IMR-90 (cell line): Measurements from ENCODE around the gene NKAIN2. TPM values are rescaled to one million over a fixed set of nuclear protein-coding genes. Genes with fewer than 3 reads are reported as not detected.

Experiments
- ATAC-seq: fragments of 200-7000 bp; cut with Tn5 transposase; 2 replicates; pipeline ENCODE4 v1.9.1; 2020; ENCODE audit warnings: low read depth, mild to moderate bottlenecking, moderate library complexity
- BruUV-seq: library from RNA; stranded (reverse); fragments of 400-500 nt; replicated peaks from 2 replicates; lab custom pipeline; 2021; lab: Mats Ljungman, UMichigan
- CTCF ChIA-PET: fragments of 300-600 bp; formaldehyde crosslinking; extraction: SDS; loops from one replicate; lab custom pipeline; 2021; ENCODE audit warnings: antibody characterized with exemption; lab: Yijun Ruan, JAX
- POLR2A ChIA-PET: fragments of 300-600 bp; sonication (Branson Sonifier 250); formaldehyde crosslinking; loops from one replicate; lab custom pipeline; 2022; ENCODE audit warnings: antibody characterized with exemption; ENCODE audit not compliant: unreplicated experiment; lab: Charles Lee
- DNase-seq: peaks from one replicate; pipeline ENCODE4 v3.0.0; 2013
- H2AFZ ChIP-seq: replicated peaks from 2 replicates; pipeline ENCODE3; 2013; ENCODE audit warnings: low read length, mild to moderate bottlenecking; ENCODE audit not compliant: poor library complexity
- H2AK5ac ChIP-seq: 2 replicates; pipeline ENCODE4 v1.6.1; 2013; ENCODE audit warnings: low read depth, low read length, inconsistent platforms
- H2AK9ac ChIP-seq: replicated peaks from 2 replicates; pipeline ENCODE3; 2013; ENCODE audit warnings: mild to moderate bottlenecking, low read depth, low read length, moderate library complexity; ENCODE audit not compliant: poor library complexity
- H2BK120ac ChIP-seq: 2 replicates; pipeline ENCODE4 v1.6.1; 2013; ENCODE audit warnings: low read depth, low read length, inconsistent platforms
- H2BK15ac ChIP-seq: 3 replicates; pipeline ENCODE4 v1.6.1; 2013; ENCODE audit warnings: low read depth, low read length, inconsistent platforms
- H2BK20ac ChIP-seq: 2 replicates; pipeline ENCODE4 v1.6.1; 2013; ENCODE audit warnings: low read depth, mild to moderate bottlenecking, inconsistent platforms, low read length, moderate library complexity
- H2BK5ac ChIP-seq: 2 replicates; pipeline ENCODE4 v1.6.1; 2013; ENCODE audit warnings: mild to moderate bottlenecking, low read depth, low read length, inconsistent platforms; ENCODE audit not compliant: poor library complexity, severe bottlenecking
- H3K14ac ChIP-seq: replicated peaks from 2 replicates; pipeline ENCODE4 v1.6.1; 2013; ENCODE audit warnings: low read depth, low read length, inconsistent platforms
- H3K18ac ChIP-seq: 2 replicates; pipeline ENCODE4 v1.6.1; 2013; ENCODE audit warnings: low read depth, low read length, control low read depth
- H3K23ac ChIP-seq: 2 replicates; pipeline ENCODE4 v1.6.1; 2013; ENCODE audit warnings: low read depth, low read length, inconsistent platforms
- H3K27ac ChIP-seq: 2 replicates; pipeline ENCODE4 v1.5.1; 2013; ENCODE audit warnings: mild to moderate bottlenecking, control low read depth, low read length; ENCODE audit not compliant: insufficient read depth
- H3K27me3 ChIP-seq: 2 replicates; pipeline ENCODE4 v1.6.1; 2013; ENCODE audit warnings: low read length; ENCODE audit not compliant: control insufficient read depth, insufficient read depth
- H3K36me3 ChIP-seq: 2 replicates; pipeline ENCODE4 v1.6.1; 2013; ENCODE audit warnings: low read length, mixed read lengths; ENCODE audit not compliant: control insufficient read depth, insufficient read depth
- H3K4ac ChIP-seq: 2 replicates; pipeline ENCODE4 v1.6.1; 2013; ENCODE audit warnings: low read depth, low read length, inconsistent platforms
- H3K4me1 ChIP-seq: 2 replicates; pipeline ENCODE4 v1.6.1; 2013; ENCODE audit warnings: low read length, mixed read lengths; ENCODE audit not compliant: control insufficient read depth, insufficient read depth
- H3K4me2 ChIP-seq: 2 replicates; pipeline ENCODE4 v1.6.1; 2013; ENCODE audit warnings: low read depth, mild to moderate bottlenecking, control low read depth, low read length, moderate library complexity
- H3K4me3 ChIP-seq: 2 replicates; pipeline ENCODE4 v1.5.1; 2013; ENCODE audit warnings: low read depth, mild to moderate bottlenecking, control low read depth, low read length, moderate library complexity; ENCODE audit not compliant: insufficient read depth
- H3K56ac ChIP-seq: 2 replicates; pipeline ENCODE4 v1.6.1; 2013; ENCODE audit warnings: low read length, inconsistent platforms; ENCODE audit not compliant: insufficient read depth; ENCODE audit errors: extremely low read depth
- H3K79me1 ChIP-seq, 2 experiments: 2 replicates each; pipeline ENCODE4 v1.6.1; 2013; ENCODE audit warnings: low read length in 2 of 2, inconsistent platforms in 1 of 2, low read depth in 1 of 2
- H3K9ac ChIP-seq: 2 replicates; pipeline ENCODE4 v1.6.1; 2013; ENCODE audit warnings: low read depth, low read length, control low read depth
- H3K9me1 ChIP-seq: 2 replicates; pipeline ENCODE4 v1.6.1; 2013; ENCODE audit warnings: low read length, inconsistent platforms; ENCODE audit not compliant: insufficient read depth
- H3K9me3 ChIP-seq: 2 replicates; pipeline ENCODE4 v1.6.1; 2013; ENCODE audit warnings: low read length; ENCODE audit not compliant: control insufficient read depth, insufficient read depth
- H4K20me1 ChIP-seq: 2 replicates; pipeline ENCODE4 v1.6.1; 2013; ENCODE audit warnings: low read length, inconsistent platforms; ENCODE audit not compliant: insufficient read depth
- H4K5ac ChIP-seq: 2 replicates; pipeline ENCODE4 v1.6.1; 2013; ENCODE audit warnings: mild to moderate bottlenecking, low read depth, low read length, control low read depth
- H4K8ac ChIP-seq, 2 experiments: 2 replicates each; pipeline ENCODE4 v1.6.1; 2013; ENCODE audit warnings: low read depth in 2 of 2, low read length in 2 of 2, control low read depth in 1 of 2, inconsistent platforms in 1 of 2
- H4K91ac ChIP-seq: 2 replicates; pipeline ENCODE4 v1.6.1; 2013; ENCODE audit warnings: low read depth, low read length, inconsistent platforms; ENCODE audit not compliant: insufficient read depth
- BHLHE40 ChIP-seq: fragments of 150-350 bp; IDR thresholded peaks from 2 replicates; pipeline ENCODE4 v1.6.1; 2016; ENCODE audit warnings: mild to moderate bottlenecking, low read depth, low read length
- CTCF ChIP-seq: conservative IDR thresholded peaks from 2 replicates; pipeline ENCODE4 v1.5.1; 2012; ENCODE audit warnings: mild to moderate bottlenecking, low read depth, low read length, improper control_type of control experiment
- ELK1 ChIP-seq: fragments of 150-350 bp; IDR thresholded peaks from 2 replicates; pipeline ENCODE4 v1.6.1; 2016; ENCODE audit warnings: low read depth, mild to moderate bottlenecking, low read length, moderate library complexity, borderline replicate concordance
- FOS ChIP-seq: fragments of 150-350 bp; IDR thresholded peaks from 2 replicates; pipeline ENCODE4 v1.6.1; 2016; ENCODE audit warnings: low read depth, low read length
- MAFK ChIP-seq: IDR thresholded peaks from 2 replicates; pipeline ENCODE4 v1.6.1; 2012; ENCODE audit warnings: low read depth, low read length, improper control_type of control experiment
- MAZ ChIP-seq: IDR thresholded peaks from 2 replicates; pipeline ENCODE4 v1.6.1; 2012; ENCODE audit warnings: low read depth, mild to moderate bottlenecking, low read length, improper control_type of control experiment, moderate library complexity, borderline replicate concordance
- MXI1 ChIP-seq: IDR thresholded peaks from 2 replicates; pipeline ENCODE4 v1.6.1; 2012; ENCODE audit warnings: low read depth, mild to moderate bottlenecking, low read length, moderate library complexity, borderline replicate concordance
- NFE2L2 ChIP-seq: fragments of 150-350 bp; IDR thresholded peaks from 2 replicates; pipeline ENCODE4 v1.6.1; 2016; ENCODE audit warnings: low read depth, mild to moderate bottlenecking, low read length
- POLR2A ChIP-seq: IDR thresholded peaks from 2 replicates; pipeline ENCODE4 v1.6.1; 2012; ENCODE audit warnings: mild to moderate bottlenecking, low read depth, low read length
- RCOR1 ChIP-seq: IDR thresholded peaks from 2 replicates; pipeline ENCODE4 v1.6.1; 2012; ENCODE audit warnings: mild to moderate bottlenecking, low read length, improper control_type of control experiment; ENCODE audit not compliant: insufficient replicate concordance
- RFX5 ChIP-seq: IDR thresholded peaks from 2 replicates; pipeline ENCODE4 v1.8.0; 2012; ENCODE audit warnings: low read depth, mild to moderate bottlenecking, low read length, moderate library complexity
- SMC3 ChIP-seq: fragments of 150-350 bp; IDR thresholded peaks from 2 replicates; pipeline ENCODE4 v1.6.1; 2016; ENCODE audit warnings: low read depth, mild to moderate bottlenecking, antibody characterized with exemption, low read length, moderate library complexity
- WGBS, 2 experiments: methylation state at CpG; one replicate each; pipeline versions ENCODE4 v1.1.5 to v1.1.7; 2013; ENCODE audit warnings: missing lambda C conversion rate in 2 of 2; ENCODE audit not compliant: insufficient read length in 1 of 2; ENCODE audit errors: extremely low coverage in 2 of 2; 5-methylcytosine and 5-hydroxymethylcytosine counted together
- dilution Hi-C: fragments of 300-500 bp; cut with HindIII; formaldehyde crosslinking; loops from one replicate; pipeline ENCODE4 v1.14.3; 2018; ENCODE audit warnings: low sequenced_read_pairs; ENCODE audit not compliant: unreplicated experiment
- in situ Hi-C: fragments of 300-500 bp; cut with MboI; formaldehyde crosslinking; loops from 3 replicates; pipeline ENCODE4 v1.14.3; 2019; ENCODE audit warnings: low sequenced_read_pairs, inconsistent platforms, mixed read lengths
- intact Hi-C: fragments of 100-400 bp; cut with micrococcal nuclease; formaldehyde crosslinking; loops from 2 replicates; pipeline ENCODE4 v1.10.0; 2022
- polyA plus RNA-seq, 3 experiments: library from polyadenylated mRNA; depleted of rRNA; stranded (reverse); fragments of >200 nt; gene quantifications; 2 replicates each; pipeline ENCODE4 v1.2.3, GENCODE V29; 2012; ENCODE audit warnings: low replicate concordance in 1 of 3
- total RNA-seq: library from RNA; depleted of rRNA; stranded (reverse); fragments of >200 nt; gene quantifications from 2 replicates; pipeline ENCODE4 v1.2.3, GENCODE V29; 2012

Gene NKAIN2
- total and polyA plus RNA-seq, 2 of the 4 experiments (the other 2 are of a cell fraction): not detected

GRCh38 chr6:124674042-124674441 is 870.4 kb downstream of the NKAIN2 start:
- Histone ChIP-seq H2BK15ac (no peak overlapping the region), H2BK120ac (no peak overlapping the region), H3K56ac (no peak overlapping the region), H4K20me1 (no peaks in the 10 kb centered on the region), H3K79me1 (no peaks in the 10 kb centered on the region), H3K4me2 (no peak overlapping the region), H3K4me3 (no peak overlapping the region), H2BK20ac (no peak overlapping the region), H4K8ac (no peak overlapping the region), H2BK5ac (no peak overlapping the region), H3K9me1 (no peaks in the 10 kb centered on the region), H2AK5ac (no peak overlapping the region), H3K36me3 (no peaks in the 10 kb centered on the region), H3K9me3 (peaks cover 6% of the 10 kb centered on the region), H3K14ac (no peak overlapping the region), H4K5ac (no peak overlapping the region), H3K4ac (no peak overlapping the region), H3K27ac (no peak overlapping the region), H3K9ac (no peak overlapping the region), H2AK9ac (no peak overlapping the region), H4K91ac (no peak overlapping the region), H2AFZ (no peak overlapping the region), H3K27me3 (no peaks in the 10 kb centered on the region), H3K4me1 (no peaks in the 10 kb centered on the region), H3K23ac (no peak overlapping the region), H3K18ac (no peak overlapping the region)
- WGBS, 2 experiments: no CpG with 5 or more reads among the region's 1 CpG
- ATAC-seq (no peak), DNase-seq (no peak)
- dilution Hi-C loops: no loop called here
- in situ Hi-C loops: no loop called here
- POLR2A ChIA-PET: no interaction called here
- CTCF ChIA-PET: interaction anchor here (0.6 kb wide), 1 partner anchor 30 kb away, joined by 6 read pairs; no protein-coding TSS in a partner anchor
- intact Hi-C loops: no loop called here
- no TSS peak for BruUV-seq
- TF ChIP-seq MXI1: no peak
- no peak for TF ChIP-seq FOS
- no peak for TF ChIP-seq SMC3
- no peak for TF ChIP-seq POLR2A
- no peak for TF ChIP-seq ELK1
- TF ChIP-seq NFE2L2: no peak
- no peak for TF ChIP-seq RCOR1
- no peak for TF ChIP-seq MAZ
- no peak for TF ChIP-seq BHLHE40
- TF ChIP-seq MAFK: no peak
- no peak for TF ChIP-seq RFX5
- TF ChIP-seq CTCF: no peak
